Skeletal muscle tissue (tissue), 4 donors: Measurements from ENCODE around the gene FKBP15. TPM values are rescaled to one million over a fixed set of nuclear protein-coding genes. Genes with fewer than 3 reads are reported as not detected.
"Not testable (repeated sequence)": the region's sequence is repeated elsewhere in the genome, so short reads cannot be mapped to it uniquely, and the experiment has no call there.

Source experiments
- H3K27ac ChIP-seq: one replicate; pipeline ENCODE4 v1.7.0; 2013; ENCODE audit warnings: mild to moderate bottlenecking, low read depth, low read length, inconsistent platforms
- H3K27me3 ChIP-seq, 3 donors: one replicate each; pipeline ENCODE4 v1.7.0; 2013; ENCODE audit warnings: low read length in 3 of 3; ENCODE audit not compliant: control insufficient read depth in 3 of 3, insufficient read depth in 3 of 3
- H3K36me3 ChIP-seq, 3 donors: one replicate each; pipeline ENCODE4 v1.7.0; 2013; ENCODE audit warnings: low read length in 3 of 3; ENCODE audit not compliant: control insufficient read depth in 3 of 3, insufficient read depth in 3 of 3
- H3K4me1 ChIP-seq, 3 donors: one replicate each; pipeline ENCODE4 v1.7.0; 2013; ENCODE audit warnings: low read length in 3 of 3, mild to moderate bottlenecking in 3 of 3; ENCODE audit not compliant: control insufficient read depth in 3 of 3, insufficient read depth in 3 of 3
- H3K4me3 ChIP-seq, 3 donors: one replicate each; pipeline ENCODE4 v1.7.0; 2013; ENCODE audit warnings: low read length in 3 of 3
- H3K9ac ChIP-seq, 3 donors: one replicate each; pipeline ENCODE4 v1.7.0; 2013; ENCODE audit warnings: low read length in 3 of 3, mild to moderate bottlenecking in 3 of 3, moderate library complexity in 2 of 3, low read depth in 1 of 3
- H3K9me3 ChIP-seq, 3 donors: one replicate each; pipeline ENCODE4 v1.7.0; 2013; ENCODE audit warnings: low read length in 3 of 3; ENCODE audit not compliant: control insufficient read depth in 3 of 3
- total RNA-seq: library from RNA; depleted of rRNA; stranded (reverse); fragments of >200 nt; gene quantifications from one replicate; pipeline ENCODE4 v1.2.3, GENCODE V29; 2014
- donor health status: Osteomylitis.

FKBP15 gene
- total RNA-seq, 1 donor from 2014 or later, result 11.5 TPM

DNA sequence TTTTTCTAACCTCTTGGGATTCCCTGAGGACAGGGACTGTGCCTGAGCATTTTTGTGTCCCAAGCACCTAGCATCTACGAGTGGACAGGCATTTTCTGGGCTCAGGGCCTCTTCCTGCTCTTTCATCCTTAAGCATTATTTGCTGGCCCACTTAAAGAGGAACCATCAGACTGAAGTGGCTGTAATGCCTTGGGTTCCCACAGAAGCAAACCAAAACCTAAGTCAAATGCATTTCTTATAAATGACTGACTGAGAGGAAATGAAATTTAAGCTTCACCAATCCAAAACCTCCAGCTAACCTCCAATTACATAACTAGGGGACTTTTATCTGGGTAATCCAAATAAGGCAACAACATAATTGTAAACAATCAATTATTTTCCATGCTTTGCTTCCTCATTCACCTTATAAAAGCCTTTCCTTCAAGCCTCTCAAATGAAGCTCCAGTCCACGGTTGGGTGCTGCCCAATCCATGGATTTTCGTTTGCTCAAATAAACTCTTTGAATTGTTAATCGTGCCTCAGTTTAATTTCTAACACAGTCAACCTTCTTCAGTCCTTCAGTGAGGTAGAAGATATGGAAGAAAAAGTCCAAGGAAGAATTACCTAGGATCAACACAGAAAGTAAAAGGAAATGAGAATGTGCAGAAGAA, 95.6 kb downstream of the FKBP15 start:
- H3K36me3 ChIP-seq, result no peaks in the 10 kb centered on the region
- no peaks in the 10 kb centered on the region for H3K4me1 ChIP-seq
- peaks cover 0 to 9% (median 6%) of the 10 kb centered on the region in 3 donors for H3K27me3 ChIP-seq
- H3K27ac ChIP-seq, result no peak overlapping the region
- no peak overlapping the region for H3K9ac ChIP-seq
- no peak overlapping the region for H3K4me3 ChIP-seq
- H3K9me3 ChIP-seq, result no peaks in the 10 kb centered on the region

DNA sequence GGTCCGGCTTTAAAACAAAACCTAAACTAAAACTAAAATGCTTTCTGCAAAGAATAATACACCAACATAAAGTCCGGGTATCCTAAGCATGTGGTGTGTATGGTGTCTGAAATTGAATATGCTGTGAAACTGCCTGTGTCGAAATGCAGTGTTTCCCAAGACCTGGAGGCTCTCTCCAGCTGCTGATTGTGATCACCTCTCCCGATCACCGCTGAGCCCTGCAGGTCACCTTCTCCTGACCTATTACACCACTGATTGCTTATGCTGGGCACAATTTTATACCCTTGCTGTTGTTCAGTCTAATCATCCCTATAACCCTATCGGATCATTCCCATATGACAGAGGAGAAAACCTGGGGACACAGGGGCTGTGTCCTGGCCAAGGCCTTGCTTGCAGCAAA, 102.2 kb downstream of the FKBP15 start:
- not testable (repeated sequence) for H3K4me1 ChIP-seq, H3K27ac ChIP-seq, H3K9ac ChIP-seq, H3K36me3 ChIP-seq, H3K9me3 ChIP-seq, H3K27me3 ChIP-seq, H3K4me3 ChIP-seq

Other genes with a start within 250 kb of the FKBP15 start
- 3.1 TPM for gene ZNF883, start 209.1 kb downstream of the FKBP15 start, total RNA-seq
- gene ZFP37, start 164.6 kb downstream of the FKBP15 start, total RNA-seq, result 3.1 TPM
- gene SLC31A2, start 70.3 kb downstream of the FKBP15 start, total RNA-seq, result 5.2 TPM
- gene SLC31A1, start 267 bp upstream of the FKBP15 start, total RNA-seq, result 9.9 TPM
- 28.2 TPM for gene CDC26, start 54.3 kb upstream of the FKBP15 start, total RNA-seq
- gene PRPF4, start 54.4 kb upstream of the FKBP15 start, total RNA-seq, result 19.3 TPM
- gene RNF183, start 82.1 kb upstream of the FKBP15 start, total RNA-seq, result not detected
- 2.1 TPM for gene WDR31, start 119.0 kb upstream of the FKBP15 start, total RNA-seq
- gene BSPRY, start 128.3 kb upstream of the FKBP15 start, total RNA-seq, result 1.0 TPM
- gene HDHD3, start 155.7 kb upstream of the FKBP15 start, total RNA-seq, result 3.7 TPM
- gene ALAD, start 180.0 kb upstream of the FKBP15 start, total RNA-seq, result 8.4 TPM
- gene POLE3, start 189.4 kb upstream of the FKBP15 start, total RNA-seq, result 32.4 TPM
- 0.52 TPM for gene C9orf43, start 189.5 kb upstream of the FKBP15 start, total RNA-seq
- 48.0 TPM for gene RGS3, start 242.4 kb upstream of the FKBP15 start, total RNA-seq